HG03457 (cell line): Measurements from ENCODE around the gene GALNS.

Source experiments
- ATAC-seq: cut with Tn5 transposase; IDR thresholded peaks from one replicate; pipeline ENCODE4 v1.9.1; 2021; ENCODE audit warnings: moderate number of reproducible peaks; ENCODE audit not compliant: unreplicated experiment

The GALNS gene

DNA sequence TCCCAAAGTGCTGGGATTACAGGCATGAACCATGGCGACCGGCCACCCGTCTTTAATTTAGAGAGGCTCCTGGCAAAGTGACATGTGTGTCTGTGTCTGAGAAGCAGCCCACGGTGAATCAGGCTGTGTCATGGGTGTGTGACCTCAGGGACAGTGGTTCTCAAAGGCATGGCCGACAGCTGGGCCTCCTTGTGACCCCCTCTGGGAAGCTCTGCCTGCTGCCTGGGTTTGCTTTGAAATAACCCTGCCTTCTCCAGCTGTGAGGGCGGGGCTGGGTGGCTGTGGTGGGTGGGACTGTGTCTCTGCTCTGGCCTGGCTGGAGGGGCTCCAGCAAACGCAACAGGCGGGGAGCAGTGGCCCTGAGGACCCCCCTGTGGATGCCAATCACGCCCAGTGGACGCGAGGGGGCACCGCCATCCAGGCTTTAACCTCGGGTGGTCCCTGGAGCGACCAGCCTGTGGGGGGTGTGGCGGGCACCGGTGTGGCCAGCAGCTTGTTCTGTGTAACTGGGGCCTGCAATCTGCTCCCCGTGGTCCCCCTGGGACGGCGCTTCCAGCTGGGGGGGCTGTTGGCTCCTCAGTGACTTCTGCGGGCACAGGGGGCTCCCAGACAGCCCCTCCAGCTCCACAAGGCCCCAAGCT, 36.2 kb downstream of the GALNS start:
- no peak for ATAC-seq

DNA sequence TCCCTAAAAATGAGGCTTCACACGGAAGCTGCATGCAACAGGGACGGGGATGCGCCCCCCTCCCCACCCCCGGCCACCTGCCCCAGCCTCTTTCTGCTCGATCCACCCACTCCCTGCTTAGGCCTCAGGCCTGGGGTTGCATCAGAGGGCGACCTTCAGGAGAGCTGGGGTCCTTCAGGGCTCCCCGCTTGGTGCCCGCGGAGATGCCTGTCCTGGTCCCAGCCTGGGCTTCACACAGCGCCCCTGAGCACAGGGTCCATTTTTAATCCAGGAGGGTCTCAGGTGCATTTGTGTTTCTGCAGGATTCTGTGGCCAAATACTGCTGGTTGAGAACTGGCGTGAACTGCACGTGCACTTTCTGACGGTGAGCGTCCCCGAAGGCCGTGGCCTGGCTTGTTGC, 37.6 kb downstream of the GALNS start:
- no peak for ATAC-seq

DNA sequence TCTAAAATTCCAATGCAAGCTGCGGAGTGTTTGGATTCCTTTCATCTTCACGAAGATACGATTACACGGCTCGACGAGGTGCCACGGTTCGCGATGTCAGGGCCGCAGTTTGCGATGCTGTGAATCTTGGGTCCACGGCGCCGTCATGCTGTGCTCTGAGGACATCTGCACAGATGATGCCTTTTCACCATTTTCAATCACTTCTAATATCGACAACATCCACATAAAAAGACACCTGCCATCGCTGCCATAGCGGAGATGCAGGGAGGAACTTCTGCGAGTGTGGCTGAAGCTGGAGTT, 38.2 kb downstream of the GALNS start:
- no peak for ATAC-seq

DNA sequence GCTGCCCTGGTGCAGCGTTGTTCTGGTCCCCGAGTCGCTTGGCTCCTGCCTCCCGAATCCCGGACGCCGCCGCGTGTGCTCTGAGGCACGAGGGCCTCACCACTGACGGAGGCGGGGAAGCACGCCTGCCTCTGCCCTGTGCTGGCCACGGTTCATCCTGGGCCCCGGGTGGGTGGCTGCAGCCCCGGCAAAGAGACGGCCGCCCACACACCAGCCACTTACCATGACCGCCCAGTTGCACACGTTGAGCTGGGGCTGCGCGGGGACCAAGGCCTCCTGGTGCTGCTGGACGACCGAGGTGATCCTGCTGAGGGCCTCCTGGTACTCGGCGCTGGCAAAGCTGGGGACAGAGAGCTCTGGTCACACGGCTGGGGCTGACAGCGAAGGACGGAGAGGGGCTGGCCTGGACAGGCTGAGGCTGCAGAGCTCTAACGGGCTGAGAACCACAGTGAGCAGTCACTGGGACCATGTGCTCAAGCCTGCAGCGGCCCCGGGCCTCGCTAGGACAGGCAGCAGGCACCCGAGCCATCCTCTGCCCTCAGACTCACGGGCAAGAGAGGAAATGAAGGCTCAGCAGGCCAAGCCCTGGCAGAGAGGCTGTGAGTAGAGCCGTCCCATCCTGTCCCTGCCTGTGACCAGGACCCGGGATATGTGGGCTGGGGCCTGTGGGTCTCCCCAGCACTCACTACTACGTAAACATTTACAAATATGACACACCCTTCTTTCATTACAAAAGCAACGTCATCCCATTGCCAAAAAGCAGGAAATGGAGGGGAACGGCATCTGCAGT, 38.8 kb downstream of the GALNS start:
- no peak for ATAC-seq

DNA sequence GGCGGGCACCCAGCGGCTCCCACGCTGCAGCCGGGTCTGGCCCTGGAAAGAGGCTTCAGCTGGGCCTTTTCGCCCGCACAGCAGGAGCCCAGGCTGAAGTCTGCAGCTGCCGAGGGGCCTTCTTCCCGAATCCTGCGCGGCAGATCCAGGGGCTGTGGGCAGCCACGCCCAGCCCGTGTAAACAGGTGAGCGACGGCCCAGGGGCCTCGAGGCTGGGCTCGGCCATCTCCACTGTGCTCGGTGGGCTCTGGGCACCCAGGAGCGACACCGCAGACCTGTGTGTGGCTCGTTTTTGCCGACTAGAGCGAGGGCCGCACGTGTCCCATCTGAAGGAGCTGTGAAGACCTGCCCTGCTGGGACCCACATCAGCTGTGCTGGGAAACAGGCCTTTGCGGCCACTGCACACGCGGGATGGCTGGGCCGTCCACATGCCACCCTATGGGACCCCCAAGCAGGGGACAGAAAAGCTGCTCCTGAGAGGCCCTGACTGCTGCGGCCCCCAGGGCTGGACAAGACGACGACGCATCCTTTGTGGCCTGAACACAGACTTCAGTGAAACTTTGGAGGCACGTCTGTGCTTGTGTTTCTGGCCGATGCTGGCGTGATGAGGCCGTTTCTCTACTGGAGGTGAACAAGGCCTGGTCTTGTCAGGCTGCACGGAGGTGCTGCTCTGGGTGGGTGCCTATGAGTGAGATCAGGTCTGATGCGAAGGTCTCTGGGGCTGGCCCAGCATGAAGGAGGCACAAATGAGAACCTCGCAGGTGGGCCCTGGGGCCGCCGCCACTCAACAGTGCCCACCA, 39.8 kb downstream of the GALNS start:
- ATAC-seq, result no peak

DNA sequence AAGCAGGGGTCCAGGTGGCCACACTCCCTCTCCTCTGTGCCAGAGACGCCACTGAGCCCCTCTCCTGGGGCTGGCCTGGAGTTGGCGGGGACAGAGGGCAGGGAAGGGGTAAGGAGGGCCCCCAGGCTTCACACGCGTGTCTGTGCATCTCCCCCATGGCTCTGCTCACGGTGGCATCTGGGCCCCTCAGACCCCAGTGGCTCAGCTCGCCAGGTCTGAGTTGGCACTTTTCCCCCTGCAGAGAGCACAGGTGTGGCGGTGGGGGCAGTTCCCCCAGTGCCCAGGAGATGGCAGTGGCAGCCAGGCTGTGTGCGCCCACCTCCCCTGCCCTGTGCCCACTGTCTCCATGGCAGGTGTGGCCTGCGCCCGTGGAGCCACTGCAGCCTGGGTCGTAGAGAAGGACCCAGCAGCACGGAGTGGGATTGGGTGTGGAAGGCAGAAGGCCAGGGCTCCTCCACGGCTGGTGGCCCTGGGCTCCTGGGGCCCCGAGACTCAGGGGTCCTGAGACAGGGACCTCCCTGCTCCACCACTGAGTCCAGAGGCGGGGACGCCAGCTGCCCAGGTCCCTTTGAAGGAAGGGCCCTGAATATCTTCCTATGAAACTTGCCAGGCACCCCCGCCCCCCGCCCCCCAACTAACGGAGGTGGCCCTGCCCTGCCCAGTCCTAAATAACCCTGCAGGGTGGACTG, 40.7 kb downstream of the GALNS start:
- ATAC-seq, result no peak

DNA sequence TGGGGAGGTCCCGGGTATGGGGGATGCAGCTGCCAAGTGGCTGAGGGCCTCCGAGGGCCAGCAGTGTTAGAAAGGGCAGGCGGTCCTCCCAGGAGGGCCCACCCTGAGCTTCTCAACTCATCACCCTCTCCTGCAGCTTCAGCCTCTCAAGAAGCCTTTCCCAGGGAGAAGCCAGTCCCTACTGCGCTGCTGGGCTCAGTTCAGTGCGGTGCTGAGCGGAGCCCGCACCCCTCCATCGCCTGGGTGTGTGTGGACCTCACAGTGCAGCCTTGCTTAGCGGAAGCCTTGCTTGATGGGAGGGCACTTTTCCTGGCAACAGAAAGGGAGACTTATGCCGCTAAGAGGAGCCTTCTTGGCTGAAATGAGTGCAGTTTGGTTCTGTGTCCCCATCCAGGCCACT, 41.5 kb downstream of the GALNS start:
- no peak for ATAC-seq

DNA sequence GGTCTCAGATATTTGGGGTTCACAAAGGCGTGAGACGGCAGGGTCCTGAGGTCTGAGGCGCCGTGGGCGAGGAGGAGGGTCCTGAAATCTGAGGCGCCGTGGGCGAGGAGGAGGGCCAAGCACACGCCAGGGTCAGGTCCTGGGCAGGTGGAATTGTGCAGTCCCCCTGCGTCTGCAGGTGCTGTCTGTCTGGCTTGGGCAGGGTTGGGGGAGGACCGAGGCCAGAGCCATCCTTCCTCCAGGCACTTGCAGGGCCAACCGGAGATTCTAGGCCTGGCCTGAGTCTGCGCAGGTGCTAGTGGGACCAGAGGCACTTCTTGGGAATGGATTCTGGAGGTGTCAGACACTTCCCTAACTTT, 42.6 kb downstream of the GALNS start:
- no peak for ATAC-seq

DNA sequence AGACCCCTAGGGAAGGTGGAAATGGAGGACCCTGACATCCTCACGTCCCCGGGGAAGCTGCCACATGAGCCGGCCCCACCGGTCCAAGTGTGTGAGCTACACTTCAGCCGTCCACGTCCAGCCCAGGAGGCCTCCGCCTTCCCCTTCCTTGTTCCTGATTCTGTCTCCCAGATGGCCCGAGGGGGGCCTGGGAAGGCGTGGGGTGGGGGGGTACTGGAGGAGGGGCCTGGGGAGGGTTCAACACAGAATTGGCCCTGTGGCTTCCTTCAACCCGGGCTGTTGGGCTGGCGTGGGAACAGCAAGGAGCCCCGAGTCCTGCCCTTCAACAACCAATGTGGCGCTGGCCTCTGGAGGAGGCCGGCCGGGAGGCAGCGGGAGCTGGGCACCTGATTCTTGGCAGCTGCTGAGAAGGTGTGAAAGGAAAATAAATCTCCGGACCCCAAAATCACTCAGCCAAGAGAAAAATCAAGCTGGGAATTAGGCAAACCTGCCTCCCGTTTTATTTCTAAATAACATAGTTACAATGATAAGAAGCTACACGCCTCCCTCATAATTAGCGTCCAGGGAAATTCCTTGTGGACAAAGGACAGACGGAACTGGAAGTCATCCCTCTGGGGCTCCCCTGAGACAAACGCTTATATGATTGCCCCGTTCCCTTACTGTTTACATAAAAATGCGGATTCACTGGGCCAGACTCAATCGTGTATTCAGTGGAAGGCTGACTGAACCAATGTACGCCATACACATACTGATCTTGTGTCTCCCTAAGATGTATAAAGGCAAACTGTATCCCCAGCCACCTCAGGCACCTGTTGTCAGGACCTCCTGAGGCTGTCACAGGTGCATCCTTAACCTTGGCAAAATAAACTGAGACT, 43.2 kb downstream of the GALNS start:
- no peak for ATAC-seq

DNA sequence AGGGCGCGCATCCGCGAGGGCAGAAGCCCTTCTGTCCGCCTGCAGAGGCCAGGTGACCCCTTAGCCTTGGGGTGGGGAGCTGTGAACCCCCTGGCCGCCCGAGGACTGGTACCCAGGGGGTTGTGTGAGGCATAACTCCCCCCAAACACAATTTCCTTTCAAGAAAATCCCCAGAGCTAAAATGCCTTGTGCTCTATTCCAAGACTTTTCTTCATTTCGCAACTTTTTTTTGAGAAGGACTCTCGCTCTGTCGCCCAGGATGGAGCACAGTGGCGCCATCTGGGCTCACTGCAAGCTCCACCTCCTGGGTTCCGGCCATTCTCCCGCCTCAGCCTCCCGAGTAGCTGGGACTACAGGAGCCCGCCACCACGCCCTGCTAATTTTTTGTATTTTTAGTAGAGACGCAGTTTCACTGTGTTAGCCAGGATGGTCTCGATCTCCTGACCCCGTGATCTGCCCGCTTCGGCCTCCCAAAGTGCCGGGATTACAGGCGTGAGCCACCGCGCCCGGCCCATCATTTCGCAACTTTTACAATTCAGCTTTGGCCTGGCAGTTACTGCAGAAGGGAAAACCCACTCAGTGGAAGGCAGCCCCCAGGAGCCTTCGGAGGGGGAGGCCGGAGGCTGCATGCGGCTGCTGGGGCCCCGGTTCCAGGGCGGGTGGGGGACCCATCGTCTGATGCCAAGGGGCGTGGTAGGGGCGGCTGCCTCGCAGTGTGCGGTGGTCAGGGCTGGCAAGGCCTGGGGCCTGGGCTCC, 44.1 kb downstream of the GALNS start:
- ATAC-seq, result no peak

DNA sequence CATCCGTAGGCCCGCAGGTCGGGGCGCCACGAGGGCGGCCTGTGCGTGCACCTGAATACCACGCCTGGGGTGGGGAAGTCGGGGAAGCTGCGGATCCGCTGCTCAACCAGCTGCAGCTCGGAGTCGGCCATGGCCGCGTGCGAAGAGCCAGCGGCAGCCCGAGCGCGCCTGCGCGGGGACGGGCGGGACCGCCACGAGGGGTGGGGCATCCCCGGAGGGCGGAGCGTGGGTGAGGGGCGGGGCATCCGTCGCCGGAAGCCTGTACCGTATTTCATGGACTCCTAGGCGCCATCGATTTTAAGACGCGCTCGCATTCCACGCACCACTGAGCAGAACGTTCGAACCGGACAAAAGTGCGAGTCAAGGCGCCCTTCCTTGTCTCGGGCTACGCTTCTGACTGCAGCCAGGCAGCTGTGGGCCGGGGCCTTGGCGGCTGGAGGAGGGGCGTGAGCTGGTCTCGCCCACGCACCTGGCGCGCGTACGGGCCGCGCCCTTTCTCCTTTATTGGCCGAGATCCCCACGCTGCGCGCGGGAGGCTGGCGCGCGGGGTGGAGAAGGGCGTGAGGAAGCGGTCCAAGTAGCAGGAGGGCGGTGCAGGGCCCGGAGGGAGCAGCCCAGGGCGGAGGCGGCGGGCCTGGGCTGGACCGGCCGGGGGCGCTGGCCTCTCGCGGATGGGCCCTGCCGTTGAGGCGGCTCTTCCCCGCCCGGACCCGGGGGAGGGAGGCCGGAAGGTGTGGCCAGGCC, 44.8 kb downstream of the GALNS start, which contains the start of gene APRT:
Gene APRT (minus strand): TSS at position 160 of the 744 bp plus-strand sequence. CDS start 29 bp downstream, at position 131.
- peak; percentile 42 for ATAC-seq

DNA sequence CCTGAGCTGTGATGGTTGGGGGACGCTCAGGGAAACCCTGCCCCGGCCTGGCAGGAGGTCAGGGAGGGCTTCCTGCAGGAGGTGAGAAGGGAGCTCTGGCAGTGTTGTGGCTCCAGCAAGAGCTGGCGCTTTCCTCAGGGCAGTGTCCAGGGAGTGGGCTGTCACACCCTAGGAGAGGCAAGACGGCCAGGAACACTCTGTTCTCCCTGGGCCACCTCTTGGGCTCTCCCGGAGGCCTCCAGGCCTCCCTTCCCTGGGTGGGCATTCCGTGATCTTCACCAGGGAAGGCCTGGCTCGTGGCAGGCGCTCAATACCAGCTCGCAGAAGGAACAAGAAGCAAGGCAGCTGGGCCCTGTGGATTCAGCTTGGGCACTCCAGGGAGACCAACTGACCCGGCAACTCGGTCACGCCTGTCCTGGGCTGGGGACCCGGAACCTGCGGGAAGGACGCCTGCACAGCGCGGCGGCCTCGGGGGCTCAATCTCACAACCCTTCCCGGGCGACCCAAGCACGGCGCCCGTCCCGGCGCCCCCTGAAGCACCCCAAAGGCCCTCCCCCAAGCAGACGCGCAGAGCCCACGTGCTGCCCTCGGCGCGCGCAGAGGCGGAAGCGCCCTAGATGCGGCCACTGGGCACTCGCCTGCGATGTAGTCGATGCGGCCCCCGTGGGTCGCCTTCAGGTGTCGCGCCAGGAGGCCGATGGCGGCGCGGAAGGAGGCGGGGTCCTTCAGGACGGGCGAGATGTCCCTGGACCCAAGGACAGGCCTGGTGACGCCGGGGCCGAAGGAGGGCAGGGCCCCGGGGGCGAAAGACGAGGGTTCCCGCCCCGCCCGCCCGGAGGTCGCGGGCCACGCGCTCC, 45.6 kb downstream of the GALNS start:
- peak; percentile 34 for ATAC-seq

DNA sequence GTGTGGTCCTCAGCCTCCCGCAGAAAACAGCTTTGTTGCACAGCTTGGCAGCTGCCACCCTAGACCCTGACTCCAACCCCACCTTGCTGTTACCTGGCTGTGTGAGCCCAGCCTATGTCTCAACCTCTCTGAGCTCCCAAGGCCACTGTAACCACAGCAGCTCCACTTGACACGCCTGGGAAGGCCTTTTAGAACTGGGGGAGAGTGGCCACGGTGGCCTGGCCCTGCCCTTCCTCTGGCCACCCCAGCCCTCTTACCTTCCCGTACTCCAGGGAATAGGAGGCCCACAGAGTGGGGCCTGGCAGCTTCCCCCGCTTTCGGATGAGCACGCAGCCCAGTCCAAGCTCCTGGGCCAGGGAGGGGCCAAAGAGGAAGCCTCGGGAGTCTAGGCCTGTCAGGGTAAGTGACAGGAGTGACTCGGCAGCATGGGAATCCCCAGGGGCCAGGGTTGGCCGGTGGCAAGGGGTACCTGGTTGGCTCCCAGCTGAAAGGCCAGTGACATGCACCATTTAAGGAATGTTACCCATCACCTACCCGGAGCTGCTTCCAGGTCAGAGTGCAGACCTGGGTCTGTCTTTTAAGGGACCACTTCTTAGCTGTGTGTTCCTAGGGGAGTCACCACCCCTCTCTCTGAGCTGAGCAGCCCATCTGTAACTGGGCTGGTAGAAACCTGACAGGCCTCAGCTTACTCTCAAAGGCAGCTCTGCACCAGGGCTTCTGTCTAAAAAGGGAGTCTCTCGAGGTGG, 46.4 kb downstream of the GALNS start:
- no peak for ATAC-seq

DNA sequence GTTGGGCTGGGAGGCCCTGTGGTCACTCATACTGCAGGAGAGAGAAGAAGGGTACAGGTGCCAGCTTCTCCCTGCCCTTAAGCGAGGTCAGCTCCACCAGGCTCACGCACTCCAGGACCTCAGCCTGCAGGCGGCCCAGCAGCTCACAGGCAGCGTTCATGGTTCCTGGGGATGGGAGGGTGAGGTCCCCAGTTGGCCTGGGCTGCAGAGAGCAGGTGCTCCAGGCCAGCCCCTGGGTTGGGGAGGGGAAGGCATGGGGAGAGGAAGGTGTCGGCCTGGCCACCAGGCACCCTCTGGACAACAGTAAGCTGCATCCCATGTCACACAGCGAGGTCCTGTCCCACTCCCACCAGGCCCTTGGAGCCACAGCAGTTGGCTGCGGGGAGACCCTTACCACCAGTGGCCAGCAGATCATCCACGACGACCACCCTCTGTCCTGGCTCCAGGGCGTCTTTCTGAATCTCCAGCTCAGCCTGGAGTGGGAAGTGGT, 47.0 kb downstream of the GALNS start:
- no peak for ATAC-seq

DNA sequence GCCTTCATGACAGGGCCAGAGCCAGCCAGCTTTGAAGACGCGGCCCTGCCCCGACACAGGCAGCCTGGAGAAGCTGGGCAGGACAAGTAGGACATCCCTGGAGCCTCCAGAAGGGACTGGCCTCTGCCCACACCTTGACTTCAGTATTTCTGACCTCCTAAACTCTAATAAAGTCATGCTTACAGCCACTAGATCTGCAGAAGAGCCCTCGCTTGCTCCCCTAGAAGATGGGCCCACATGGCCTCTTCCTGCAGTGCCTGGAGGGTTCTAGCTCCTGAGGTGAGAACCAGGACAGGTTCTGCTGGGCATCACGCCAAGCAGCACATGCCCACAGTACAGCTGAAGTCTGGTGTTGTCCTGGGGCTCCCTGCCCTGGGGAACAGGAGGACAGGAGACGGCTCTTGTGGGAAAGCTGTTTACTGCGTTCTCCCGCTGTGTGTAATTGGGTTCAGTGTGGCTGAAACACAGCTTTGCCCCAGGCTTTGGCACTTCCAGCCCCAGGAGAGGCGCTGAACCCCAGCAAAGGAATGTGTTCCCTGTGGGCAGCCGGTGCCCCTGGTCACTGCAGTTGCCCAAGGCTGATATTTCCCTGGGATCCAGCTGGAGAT, 47.6 kb downstream of the GALNS start:
- no peak for ATAC-seq

DNA sequence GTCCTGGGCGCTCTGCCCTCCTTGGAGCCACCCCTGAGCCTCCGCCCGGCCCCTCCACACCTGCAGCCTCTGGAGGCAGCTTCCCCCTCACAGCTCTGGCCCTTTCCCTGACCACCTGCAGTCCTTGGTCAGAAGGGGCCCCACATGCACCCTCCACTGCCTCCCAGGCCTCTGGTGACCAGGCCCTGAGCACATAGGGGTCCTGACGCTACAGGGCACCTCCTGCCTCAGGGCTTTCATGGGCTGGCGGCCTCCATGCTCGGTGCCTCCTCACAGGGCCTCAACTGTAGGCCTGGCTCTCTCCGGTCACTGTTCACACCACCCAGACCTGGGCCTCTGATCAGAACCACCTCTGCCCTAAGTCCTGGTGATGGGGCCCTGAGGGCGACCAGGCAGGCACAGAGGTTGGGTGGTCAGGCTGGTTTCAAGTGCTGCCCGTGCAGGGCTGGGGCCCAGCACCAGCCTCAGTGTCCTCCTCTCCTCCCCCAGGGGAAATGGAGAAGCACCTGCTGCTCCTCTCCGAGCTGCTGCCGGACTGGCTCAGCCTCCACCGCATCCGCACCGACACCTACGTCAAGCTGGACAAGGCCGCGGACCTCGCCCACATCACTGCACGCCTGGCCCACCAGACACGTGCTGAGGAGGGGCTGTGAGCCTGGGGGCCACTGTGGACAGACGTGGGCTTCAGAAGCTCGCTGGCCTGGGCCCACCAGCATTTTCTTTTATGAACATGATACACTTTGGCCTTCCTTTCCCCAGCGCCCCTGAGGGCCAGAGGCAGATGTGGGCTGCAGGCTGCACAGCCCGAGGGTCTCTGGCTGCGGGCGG, 48.9 kb downstream of the GALNS start:
- ATAC-seq, result no peak
